HG03575 (cell line): ENCODE results near the gene PKD1L1.
"Not testable (repeated sequence)": the region's sequence is repeated elsewhere in the genome, so short reads cannot be mapped to it uniquely, and the experiment has no call there.

Experiments used
- ATAC-seq: cut with Tn5 transposase; IDR thresholded peaks from one replicate; pipeline ENCODE4 v1.9.1; 2021; ENCODE audit not compliant: unreplicated experiment, insufficient number of reproducible peaks, low FRiP score; ENCODE audit errors: extremely low read depth

PKD1L1 gene

DNA sequence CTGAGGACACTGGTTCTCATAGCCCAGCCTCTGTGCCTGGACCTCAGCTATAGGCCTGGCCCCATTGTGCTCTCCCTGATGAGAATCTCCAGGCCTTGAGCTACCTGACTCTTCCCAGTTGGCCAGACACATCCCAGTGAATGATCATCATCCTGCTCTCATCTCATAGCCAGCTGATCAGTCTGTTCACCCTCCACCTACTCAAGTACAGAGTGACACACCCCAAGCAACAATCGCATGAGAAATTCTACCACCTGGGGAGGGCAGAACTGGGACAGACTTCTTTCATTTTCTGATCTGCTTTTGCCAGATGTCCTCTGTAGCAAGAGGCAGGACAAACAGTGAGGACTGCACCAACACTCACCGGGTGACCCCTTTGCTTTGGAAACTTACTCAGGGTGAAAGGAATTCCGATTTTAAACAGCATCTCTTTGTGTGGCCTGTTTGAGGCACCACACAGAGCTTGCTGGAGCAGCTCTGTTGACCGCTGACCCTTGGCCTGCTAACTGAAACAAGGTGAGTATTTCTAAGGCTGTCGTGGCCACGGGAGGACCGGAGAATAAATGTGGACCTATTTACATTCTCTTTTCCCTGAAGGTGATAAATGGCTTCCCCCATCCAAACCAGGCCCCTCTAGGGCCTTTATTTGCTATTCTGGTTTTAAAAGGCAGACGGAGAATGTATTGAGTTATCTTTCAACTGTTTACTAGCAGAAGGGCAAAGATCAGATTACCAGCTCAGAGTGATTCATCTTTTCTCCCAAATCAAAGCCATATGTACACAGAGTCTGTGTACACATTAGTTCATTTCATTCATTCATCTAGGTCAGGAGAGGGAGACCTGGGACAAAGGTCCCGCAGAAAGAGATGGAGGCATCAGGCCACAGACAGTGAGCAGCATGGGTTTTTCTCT is 184.9 kb downstream of the PKD1L1 start:
- ATAC-seq: no peak

DNA sequence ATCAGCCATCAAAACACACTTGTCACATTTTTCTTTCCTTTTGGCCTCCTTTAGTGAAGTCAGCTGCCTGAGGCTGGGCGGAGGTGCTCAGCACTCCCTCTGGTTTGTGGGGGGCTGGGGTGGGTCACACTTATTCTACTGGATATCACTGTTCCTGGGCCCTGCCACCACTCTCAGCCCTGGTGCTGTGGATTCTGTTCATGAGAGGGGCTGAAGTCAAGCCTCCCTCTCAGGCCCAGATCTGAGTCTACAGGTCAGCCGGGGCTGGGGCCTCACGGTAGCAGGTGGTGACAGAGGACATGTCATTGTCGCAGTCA is 185.6 kb downstream of the PKD1L1 start:
- ATAC-seq: no peak

DNA sequence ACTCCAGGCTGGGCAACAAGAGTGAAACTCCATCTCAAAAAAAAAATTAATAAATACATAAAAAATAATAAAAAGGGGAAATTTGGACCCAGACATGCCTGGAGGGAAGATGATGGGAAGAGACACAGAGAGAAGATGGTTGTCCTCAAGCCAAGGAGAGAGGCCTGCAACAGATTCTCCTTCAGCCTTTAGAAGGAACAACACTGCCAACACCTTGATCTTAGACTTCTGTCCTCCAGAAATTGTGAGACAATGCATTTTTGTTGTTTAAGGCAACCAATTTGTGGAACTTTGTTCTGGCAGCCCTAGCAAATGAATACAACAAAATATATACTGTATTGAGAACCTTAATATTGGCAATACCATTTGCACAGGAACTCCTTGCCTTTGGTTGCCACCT is 186.1 kb downstream of the PKD1L1 start:
- ATAC-seq: no peak

DNA sequence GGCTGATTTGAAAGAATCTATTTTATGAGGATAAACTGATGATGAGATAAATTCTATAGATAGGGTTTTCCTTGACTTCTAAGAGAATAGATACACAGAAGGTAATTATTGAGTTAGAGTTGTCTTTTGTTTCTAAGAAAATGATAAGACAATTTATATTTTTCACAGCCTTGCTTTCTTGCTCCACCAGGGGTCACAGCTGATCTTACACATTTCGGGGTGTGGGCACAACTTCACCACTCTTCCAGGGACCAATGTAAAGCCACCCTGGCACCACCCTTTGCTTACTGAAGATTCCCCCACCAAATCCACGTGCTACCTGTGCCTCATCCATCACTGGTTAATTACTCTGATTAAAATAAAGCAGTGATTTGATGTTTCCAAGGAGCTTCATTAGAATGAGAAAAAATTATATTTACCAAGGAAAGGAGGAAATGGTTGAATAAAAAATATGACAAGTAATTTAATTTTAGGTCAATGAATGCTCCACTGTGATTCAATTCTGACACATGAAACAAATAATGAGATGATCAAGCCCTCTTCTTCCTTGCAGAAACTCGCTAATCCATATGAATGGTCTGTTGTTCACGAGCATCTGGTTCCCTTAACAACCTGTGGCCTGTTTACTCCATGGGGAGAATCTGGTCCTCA is 189.1 kb downstream of the PKD1L1 start:
- no peak for ATAC-seq

DNA sequence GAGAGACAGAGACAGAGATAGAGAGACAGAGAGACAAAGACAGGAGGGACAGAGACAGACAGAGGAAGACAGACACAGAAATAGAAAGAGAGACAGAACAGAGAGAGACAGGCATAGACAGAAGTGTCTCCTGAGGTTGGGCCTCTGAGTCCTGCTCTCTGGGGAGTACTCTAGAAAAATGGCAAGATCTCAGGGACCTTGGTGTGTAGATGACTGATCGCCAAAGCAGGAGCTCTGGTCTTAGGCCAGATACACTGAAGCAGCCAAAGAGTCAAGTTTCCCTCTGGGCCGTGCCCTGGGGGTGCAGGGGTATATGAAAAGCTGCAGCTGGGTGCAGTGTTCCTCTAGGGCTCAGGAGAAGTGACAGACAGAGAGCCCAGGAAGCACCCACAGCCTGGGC is 189.7 kb downstream of the PKD1L1 start:
- ATAC-seq: no peak

DNA sequence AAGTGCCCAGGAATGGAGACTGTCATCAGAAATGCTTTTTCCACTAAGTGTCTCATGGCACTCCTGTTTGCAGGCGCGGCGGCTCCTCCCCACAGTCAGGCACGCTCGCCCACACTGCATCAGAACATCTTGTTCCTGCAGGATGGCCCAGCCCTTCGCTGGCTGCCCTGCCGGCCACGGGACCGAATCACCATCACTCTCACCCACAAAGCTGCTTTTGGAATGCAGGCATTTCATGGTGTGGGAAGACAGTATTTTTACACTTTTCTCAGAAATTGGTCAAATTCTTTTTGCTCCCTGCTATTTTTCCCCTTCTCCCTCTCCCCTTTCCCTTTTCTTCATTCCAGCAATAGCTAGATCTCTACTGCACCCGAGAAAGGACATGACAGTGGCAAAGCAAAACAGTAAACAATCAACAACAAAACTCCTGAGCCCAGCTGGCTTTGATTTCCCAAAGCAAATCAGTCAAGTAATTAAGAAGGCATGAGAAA is 190.3 kb downstream of the PKD1L1 start:
- no peak for ATAC-seq

DNA sequence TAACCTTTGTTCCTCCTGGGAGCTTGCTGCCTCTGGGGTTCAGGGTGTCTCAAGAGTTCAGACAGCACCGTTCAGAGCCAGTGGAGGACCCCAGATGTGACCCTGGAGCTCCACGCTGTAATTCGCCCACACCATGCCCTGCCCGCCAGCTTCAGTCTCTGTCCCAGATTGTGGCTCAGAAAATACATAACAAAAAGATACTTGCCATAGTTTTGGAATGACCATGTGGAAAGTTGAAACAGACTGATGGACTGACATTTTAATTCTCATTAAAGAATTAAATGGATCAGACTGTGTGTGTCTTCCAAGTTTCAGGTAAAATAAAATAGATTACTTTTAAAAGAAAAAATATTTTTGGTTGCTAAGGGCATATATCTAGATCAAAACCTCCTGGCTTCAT is 191.6 kb downstream of the PKD1L1 start:
- no peak for ATAC-seq

DNA sequence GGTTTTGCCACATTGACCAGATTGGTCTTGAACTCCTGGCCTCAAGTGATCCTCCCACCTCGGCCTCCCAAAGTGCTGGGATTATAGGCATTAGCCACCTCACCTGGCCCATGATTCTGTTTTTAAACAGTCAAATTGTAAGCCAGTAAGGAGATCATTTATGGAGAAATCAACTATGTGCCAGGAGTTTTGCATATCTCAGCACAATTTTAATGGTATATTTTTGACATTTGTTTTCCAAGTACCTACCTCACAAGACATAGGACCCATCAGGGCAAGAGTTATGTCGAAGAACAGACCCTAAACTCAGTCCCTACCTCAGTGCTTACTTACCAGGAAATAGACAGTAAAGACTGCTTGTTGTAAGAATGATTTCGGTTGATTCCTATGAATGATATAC is 193.0 kb downstream of the PKD1L1 start:
- ATAC-seq: no peak

DNA sequence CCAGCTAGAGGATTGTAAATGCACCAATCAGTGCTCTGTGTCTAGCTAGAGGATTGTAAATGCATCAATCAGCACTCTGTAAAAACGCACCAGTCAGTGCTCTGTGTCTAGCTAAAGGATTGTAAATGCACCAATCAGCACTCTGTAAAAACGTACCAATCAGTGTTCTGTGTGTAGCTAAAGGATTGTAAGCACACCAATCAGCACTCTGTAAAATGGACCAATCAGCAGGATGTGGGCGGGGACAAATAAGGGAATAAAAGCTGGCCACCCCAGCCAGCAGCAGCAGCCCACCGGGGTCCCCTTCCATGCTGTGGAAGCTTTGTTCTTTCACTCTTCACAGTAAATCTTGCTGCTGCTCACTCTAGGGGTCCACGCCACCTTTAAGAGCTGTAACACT is 196.5 kb downstream of the PKD1L1 start:
- ATAC-seq: not testable (repeated sequence)

DNA sequence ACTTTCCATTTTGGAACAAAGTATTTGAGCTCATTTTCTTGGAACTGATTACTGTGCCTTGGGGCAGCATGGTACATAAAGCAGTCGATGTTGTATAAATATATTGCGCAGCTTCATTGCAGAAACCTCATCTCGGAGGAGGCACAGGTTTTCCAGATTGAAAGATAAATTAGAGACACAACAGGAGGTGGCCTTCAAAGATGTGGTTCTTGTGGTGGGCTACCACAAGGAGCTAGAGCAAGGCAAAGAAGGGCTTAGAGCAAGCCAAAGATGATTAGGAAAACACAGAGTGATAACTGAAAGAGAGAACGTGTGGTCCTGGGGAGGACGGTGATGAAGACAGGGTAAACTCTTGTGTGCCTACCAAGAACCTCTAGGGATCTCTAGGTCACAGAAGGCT is 197.2 kb downstream of the PKD1L1 start:
- ATAC-seq: no peak

DNA sequence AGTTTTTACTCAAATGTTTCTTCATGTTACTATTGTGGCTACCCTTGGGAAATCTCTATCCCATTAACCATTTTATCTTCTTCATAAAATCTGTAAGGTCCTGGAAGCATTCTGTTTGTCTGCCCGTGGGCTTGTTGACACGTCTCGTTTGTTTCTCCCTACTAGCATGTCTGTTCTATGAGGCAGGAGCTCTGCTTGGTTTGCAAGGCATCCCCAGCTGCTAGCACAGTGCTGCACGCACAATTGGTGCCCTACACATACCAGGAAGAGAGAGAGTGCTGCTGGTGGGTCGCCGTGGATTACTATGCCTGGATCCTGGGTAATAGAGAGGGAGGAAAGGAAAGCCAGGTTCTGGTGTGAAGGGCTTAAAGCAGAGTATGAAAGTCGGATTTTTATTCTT is 200.2 kb downstream of the PKD1L1 start:
- ATAC-seq: no peak

DNA sequence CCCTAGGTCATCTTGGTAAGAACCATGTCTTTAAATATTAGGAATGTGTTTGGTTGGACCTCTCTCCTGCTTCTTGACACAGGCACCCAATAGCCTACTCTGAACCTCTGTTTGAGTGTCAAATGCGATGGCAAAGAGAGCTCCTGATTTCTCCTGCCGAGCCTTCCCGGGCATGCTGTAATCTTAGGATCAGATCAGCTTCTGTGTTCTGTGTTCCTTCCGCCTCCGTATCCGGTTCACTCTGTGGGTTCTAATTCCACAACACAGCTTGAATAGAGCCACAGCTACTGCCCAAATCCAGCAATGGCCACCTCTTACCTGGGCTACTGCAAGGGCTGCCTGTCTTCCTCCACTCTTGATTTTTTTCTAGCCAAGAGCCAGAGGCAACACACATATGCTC is 201.1 kb downstream of the PKD1L1 start:
- ATAC-seq: no peak

DNA sequence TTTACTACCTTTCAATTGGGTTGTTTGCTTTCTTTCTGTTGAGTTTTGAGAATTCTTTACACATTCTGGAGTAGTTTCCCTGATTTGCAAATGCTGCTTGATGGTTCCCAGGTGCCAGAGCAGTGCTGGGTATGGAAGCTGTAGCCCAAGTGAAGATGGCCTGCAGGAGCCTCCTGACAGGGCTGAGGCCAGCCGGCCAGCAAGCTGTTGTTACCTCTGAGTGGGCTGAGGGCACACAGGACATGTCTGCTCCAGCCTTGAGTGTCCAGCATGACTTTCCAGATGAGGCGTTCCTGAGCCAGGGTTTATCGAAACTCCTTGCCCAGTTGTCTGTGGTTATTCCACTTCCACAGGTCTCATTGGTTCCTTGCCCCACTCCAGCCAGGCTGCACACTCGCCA is 201.8 kb downstream of the PKD1L1 start:
- no peak for ATAC-seq

DNA sequence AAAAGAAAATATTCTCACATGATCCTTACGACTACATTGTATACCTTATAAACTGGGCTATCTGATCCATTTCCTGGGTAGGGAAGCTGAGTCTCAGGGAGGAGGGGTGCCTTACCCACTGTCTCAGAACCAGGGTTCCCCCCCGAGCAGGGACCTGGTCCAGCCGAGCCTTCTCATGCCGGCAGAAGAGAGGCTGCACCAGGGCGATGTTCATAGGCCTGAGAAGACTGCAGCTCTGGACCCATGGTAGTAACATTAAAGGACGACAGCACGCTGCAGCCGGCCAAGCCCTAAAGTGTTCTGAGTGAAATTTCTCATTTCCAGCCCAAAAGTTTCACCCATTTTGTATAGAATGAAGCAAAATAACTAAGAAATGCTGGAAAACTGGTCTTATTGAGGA is 203.4 kb downstream of the PKD1L1 start:
- ATAC-seq: no peak

DNA sequence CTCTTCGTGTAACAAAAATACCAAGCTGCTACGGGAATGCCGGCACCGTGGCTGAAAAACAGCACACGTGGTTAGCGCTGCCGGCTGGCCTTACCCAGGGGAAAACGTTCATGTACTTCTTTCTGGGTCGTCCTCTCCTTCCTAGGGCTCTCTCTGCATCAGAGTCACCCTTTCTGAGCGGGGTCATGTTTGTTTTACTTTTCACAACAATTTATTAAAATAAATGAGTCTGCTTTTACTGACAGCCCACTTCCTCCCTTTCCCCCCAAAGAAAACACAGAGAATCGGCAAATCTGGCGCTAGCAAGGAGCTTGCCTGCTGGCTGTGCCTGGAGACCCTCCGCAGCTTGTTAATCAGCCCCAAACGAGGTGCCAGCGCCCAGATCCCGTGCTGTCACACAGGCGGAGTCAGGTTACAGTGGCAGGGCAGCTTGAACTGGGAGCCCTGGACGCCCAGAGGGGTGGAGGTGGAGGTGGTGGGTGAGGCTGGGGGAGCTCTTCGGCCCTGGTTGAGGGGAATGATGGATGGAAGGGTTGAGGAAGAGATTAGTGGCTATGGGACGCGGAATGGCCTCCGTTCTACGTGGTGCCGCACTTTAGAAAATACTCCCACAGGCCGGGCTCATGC is 204.2 kb downstream of the PKD1L1 start:
- no peak for ATAC-seq

DNA sequence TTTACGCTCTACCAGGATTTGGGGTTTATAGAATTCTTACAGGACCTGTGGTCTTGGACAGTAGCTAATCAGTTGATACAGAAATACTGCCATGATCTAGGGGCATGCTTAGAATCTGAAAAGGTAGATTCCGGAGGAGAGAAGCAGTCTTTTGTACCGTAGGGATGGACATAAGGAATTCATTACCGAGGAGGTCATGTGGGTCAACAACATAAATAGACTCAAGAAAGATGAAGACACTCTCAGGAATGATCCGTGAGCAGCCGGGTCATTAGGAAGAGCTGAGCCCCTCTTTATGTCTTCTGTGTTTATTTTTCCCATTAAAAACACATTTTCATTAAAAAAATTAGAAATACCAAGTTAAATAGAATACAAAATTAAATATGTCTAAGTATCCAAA is 206.3 kb downstream of the PKD1L1 start:
- no peak for ATAC-seq

DNA sequence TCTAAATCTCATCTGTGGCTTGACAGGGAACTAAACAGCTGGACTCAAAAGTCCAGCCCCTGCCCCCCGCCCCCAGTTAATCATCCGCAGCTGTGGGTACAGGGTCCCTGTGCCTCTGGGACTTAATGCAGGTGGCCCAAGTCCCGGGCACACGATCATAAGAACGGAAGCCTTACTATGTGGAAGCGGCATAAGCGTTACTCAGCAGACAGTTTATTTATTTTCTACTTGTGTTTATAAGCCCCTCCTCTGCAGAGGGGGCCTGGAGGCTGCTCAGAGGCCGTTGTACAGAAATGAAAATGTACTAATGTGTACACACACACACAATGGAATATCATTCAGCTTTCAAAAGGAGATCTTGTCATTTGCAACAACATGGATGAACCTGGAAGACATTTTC is 208.4 kb downstream of the PKD1L1 start:
- no peak for ATAC-seq

DNA sequence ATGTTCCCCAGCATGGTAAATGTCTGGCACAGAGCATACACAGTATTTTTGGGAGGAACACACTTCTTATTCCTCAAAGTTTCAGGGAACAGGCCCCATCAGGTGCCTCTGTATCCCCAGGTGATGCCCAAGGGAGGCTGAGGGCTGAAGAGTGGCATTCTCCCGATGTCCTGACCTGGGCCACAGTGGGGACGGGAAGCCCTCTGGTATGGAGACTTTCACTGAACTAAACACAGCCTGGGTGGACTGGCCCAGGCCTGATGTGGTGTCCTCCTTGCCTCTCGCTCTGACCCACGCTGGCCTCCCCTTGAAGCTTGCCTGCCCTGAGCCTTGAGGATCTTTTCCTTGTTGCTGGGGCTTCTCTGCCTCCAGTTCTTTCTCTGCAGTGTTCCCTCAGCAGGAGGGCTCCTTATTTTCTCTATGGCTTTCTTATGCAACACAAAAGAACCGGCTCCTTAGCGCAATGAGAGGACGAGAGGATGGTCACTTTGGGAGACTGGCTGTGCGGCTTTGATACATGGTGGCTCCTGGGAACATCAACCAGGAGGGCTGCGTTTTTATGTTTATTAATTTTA is 208.9 kb downstream of the PKD1L1 start:
- no peak for ATAC-seq

DNA sequence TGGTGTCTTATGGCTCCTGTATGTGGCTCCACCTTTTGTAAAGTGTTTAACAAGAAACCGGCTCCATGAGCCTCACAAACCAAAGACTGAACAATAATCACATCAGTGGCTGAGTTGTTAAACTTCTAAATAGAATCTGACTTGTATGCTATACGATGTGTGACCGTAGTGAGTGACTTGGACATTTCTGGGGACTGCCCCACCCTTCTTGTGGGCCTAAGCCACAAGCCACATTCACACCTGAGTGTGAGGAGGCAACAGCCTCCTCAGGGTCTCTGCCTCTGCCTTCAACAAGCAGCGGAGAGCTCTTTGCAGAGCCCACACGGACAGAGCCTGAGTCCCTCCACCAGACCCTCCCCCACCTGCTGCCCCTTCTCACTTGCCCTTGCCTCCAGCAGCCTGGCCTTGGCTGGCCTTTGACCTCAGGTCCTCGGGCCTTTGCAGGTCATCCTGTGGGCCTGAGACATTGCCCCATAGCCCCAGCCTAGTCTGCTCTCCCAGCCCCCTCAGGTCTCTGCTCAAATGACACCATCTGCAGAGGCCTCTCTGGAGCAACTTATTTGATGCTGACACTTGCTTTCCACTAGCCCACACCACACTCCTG is 209.6 kb downstream of the PKD1L1 start:
- ATAC-seq: no peak
